RWPE1 (cell line): Measurements from ENCODE around the gene NEUROG2.

ENCODE experiments used
- CTCF ChIA-PET: fragments of 350-600 bp; sonication (Branson Sonifier 250); formaldehyde crosslinking; extraction: SDS; loops from one replicate; lab custom pipeline; 2021; lab: Yijun Ruan, JAX
- POLR2A ChIA-PET: fragments of 400-600 bp; formaldehyde crosslinking; extraction: SDS; loops from one replicate; lab custom pipeline; 2020; ENCODE audit warnings: antibody characterized with exemption; ENCODE audit not compliant: low non-redundant PET; lab: Yijun Ruan, JAX
- DNase-seq: peaks from one replicate; pipeline ENCODE4 v3.0.0; 2012; ENCODE audit warnings: low spot score
- H3K27ac ChIP-seq: fragments of 450-650 bp; 2 replicates; pipeline ENCODE4 v1.5.1; 2017
- TF ChIP-seq, protein P1 (sequence below): fragments of 450-650 bp; conservative IDR thresholded peaks from 2 replicates; pipeline ENCODE4 v1.5.1; 2017; ENCODE audit warnings: low read depth, mild to moderate bottlenecking

NEUROG2 gene

DNA sequence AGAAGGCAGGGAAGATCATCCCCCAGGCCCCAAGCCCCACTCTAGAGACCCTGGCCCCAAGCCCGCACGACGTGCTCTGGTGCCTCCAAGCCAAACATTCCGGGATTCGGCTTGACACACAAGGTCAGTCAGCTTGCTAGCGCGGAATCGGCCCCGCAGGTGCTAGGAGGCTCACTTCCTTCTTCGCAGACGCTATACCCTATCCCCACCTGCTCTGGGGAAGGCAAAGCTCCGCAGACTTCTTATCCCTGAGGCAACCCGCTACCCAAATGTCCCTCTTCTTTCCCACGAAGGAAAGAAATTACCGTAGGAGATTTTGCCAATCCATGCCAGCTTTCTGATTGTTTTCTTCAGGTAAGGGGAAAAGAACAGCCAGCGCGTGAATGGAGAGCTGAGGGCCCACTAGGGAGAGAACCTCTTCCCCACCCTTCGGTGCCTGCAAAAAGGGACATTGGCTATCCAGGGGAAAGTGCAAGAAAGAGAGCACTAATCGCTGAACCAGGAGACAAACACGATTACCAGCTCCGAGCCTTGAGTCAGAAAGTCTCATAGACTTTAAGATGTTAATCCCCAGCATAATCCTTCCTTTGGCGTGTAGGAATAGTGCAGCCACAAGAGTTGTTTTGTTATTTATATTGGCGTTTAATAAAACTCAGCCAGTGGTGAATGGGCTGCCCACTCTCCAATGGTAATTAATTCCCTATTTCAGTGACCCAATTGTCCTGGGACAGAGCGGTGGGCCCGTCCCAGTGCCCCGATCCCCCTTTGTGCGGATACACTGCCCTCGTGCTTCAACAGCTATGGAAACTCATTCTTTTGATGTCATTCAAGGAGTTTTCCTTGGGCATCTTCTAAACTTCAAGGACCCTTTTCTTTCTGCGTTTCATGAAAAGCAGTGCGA is 5.4 kb upstream of the NEUROG2 start:
- no peak for DNase-seq
- ChIA-PET POLR2A (no interaction called here), CTCF (interaction anchor here (0.6 kb wide), 2 partner anchors 10 to 459 kb away, joined by 3 to 5 read pairs; no protein-coding TSS in a partner anchor)
- TF ChIP-seq, protein P1, sequence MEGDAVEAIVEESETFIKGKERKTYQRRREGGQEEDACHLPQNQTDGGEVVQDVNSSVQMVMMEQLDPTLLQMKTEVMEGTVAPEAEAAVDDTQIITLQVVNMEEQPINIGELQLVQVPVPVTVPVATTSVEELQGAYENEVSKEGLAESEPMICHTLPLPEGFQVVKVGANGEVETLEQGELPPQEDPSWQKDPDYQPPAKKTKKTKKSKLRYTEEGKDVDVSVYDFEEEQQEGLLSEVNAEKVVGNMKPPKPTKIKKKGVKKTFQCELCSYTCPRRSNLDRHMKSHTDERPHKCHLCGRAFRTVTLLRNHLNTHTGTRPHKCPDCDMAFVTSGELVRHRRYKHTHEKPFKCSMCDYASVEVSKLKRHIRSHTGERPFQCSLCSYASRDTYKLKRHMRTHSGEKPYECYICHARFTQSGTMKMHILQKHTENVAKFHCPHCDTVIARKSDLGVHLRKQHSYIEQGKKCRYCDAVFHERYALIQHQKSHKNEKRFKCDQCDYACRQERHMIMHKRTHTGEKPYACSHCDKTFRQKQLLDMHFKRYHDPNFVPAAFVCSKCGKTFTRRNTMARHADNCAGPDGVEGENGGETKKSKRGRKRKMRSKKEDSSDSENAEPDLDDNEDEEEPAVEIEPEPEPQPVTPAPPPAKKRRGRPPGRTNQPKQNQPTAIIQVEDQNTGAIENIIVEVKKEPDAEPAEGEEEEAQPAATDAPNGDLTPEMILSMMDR: no peak
- no peak overlapping the region for H3K27ac ChIP-seq

DNA sequence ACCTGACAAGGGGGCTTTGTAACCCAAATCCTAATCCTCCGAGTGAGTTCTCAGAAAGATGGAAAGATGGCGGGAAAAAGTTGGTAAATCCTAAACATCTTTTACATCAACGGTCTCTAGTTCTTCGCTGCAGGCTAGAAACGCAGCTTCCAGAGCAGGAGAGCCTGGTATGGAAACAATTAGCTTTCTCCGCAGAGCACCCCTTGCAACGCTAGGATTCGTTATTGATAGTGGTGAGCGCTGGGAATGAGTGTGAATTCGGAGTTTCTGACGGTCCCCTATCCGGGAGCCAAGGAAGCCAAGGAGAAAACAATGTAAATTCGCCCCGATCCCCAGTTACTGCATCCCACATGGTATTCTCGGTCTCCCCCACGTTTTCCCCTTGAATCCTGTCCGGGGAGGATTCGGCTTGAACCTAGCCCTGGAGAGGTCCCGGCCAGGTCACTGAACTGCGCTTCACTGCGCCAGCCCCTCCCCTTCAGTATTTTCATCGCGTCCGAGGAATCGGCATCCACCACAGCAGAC is 4.7 kb upstream of the NEUROG2 start:
- ChIA-PET CTCF (interaction anchor here (0.6 kb wide), 1 partner anchor 11 kb away, joined by 5 read pairs; no protein-coding TSS in a partner anchor), POLR2A (no interaction called here)
- TF ChIP-seq, protein P1: no peak
- DNase-seq: no peak
- H3K27ac ChIP-seq: no peak overlapping the region

DNA sequence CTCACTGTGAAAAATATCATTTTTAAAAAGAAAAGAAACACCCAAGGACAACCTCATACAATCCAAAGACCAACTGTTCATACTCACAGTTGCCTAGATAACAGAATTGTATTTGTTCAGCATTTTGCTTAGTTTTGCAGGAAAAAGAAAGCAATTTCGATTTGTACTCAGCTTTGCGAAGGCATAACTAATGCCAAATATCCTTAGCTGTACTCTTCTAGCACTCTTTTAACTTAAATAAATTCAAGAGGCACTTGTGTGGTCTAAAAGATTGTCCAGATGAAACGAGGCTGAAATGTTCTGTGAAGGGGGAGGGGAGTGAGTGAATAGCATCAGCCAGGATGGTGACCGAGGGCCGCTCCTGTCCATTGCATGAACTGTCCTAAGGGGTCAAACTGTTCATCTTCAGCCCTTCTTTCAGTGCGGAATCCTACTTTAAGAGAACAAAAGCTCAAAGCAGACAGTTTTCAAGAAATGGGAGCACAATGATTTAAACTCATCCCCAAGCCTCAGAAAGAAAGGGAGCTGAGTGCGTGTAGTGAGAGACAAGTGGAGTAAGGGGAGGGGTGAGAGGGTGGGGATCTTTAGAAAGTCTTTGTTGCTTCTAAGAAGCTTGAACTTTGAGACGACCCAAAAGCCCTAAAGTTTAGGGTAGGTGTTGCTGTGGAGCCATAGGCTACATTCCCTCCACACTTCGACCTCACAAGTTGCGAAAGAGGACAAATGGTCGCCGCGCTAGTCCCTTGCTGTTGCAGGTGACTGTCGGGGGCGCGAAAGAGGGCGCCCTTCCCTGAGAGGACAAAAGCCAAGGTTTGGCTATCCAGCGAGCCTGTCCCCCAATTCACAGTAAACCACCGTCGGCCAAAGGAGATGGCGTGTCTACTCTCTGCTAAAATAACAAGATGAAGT is 4.0 kb upstream of the NEUROG2 start:
- DNase-seq: no peak
- POLR2A ChIA-PET: no interaction called here
- TF ChIP-seq, protein P1: no peak
- H3K27ac ChIP-seq: no peak overlapping the region
- CTCF ChIA-PET: interaction anchor here (0.6 to 0.7 kb wide), 2 partner anchors 25 to 242 kb away, joined by 3 to 7 read pairs; no protein-coding TSS in a partner anchor

DNA sequence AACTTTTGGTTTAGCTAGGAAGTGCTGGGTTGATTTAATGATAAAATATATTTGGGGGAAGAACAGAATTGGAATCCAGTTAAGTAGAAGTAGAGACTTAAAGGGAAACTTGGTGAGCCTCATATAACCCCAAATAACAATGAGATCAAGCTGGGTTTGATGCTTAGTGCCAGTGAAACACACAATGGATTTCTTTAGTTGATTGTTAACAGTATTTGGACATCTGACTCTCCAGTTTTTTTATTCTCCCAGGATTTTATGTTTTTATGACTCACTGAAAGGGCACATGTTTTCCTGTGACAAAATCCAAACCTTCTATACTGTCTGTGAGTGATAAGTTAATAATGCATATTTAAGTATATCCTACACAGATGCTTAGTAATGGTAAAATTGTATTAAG is 2.7 kb upstream of the NEUROG2 start:
- no peak overlapping the region for H3K27ac ChIP-seq
- POLR2A ChIA-PET: no interaction called here
- CTCF ChIA-PET: no interaction called here
- DNase-seq: no peak
- TF ChIP-seq, protein P1: no peak

DNA sequence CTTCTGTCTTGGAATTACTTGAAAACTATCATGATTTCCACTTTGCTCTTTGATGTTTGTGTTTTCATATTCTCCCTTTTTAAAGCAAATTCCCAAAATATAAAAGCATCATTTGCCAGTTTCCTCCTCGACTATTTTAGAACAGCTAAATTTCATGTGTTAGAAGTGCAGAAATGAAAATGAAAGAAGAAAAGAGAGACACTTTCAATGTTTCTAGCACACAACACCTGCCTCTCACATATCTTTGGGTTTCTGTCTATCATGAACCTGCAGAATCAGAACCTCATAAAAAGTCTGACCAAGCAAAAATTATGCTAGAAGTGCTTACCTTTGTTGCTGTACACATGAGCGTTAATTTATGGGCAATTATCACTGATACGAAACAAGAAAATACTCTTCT is 1.9 kb upstream of the NEUROG2 start:
- TF ChIP-seq, protein P1: no peak
- DNase-seq: no peak
- ChIA-PET POLR2A (no interaction called here), CTCF (no interaction called here)
- no peak overlapping the region for H3K27ac ChIP-seq

DNA sequence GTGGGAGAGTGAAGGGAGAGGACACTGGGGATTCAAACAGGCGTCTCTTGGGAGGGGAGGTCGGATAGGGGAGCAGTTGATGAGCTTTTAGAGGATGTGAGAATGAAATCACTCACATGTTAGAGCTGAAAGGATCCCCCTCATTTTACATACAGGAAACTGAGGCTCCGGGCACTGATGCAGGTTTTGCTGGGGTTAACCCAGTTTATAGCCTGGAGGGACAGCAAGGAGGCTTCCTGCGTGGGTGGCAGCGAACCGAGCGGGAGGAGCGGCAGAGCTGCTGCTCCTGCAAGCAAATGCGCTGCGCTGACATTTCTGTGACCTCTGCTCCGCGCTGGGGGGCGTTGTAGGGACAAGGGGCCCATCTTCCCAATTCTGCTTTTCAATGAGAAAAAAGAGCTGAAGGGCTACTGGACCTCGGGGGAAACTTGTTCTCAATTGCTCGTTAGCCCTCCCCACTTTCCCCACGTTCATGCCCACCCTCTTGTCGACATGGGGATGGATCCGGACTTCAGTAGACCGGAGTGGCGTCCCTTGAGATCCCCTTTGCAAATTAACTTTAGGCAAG is 1.2 kb upstream of the NEUROG2 start:
- TF ChIP-seq, protein P1: no peak
- no peak for DNase-seq
- POLR2A ChIA-PET: no interaction called here
- CTCF ChIA-PET: interaction anchor here (1.2 kb wide), 1 partner anchor 195 kb away, joined by 3 read pairs; no protein-coding TSS in a partner anchor
- H3K27ac ChIP-seq: no peak overlapping the region
